HG03097 (cell line): ENCODE results near the gene CLIC4.
"Not testable (repeated sequence)": the region's sequence is repeated elsewhere in the genome, so short reads cannot be mapped to it uniquely, and the experiment has no call there.

Experiments
- ATAC-seq: cut with Tn5 transposase; IDR thresholded peaks from one replicate; pipeline ENCODE4 v1.9.1; 2021; ENCODE audit not compliant: unreplicated experiment, low FRiP score

CLIC4 gene

DNA sequence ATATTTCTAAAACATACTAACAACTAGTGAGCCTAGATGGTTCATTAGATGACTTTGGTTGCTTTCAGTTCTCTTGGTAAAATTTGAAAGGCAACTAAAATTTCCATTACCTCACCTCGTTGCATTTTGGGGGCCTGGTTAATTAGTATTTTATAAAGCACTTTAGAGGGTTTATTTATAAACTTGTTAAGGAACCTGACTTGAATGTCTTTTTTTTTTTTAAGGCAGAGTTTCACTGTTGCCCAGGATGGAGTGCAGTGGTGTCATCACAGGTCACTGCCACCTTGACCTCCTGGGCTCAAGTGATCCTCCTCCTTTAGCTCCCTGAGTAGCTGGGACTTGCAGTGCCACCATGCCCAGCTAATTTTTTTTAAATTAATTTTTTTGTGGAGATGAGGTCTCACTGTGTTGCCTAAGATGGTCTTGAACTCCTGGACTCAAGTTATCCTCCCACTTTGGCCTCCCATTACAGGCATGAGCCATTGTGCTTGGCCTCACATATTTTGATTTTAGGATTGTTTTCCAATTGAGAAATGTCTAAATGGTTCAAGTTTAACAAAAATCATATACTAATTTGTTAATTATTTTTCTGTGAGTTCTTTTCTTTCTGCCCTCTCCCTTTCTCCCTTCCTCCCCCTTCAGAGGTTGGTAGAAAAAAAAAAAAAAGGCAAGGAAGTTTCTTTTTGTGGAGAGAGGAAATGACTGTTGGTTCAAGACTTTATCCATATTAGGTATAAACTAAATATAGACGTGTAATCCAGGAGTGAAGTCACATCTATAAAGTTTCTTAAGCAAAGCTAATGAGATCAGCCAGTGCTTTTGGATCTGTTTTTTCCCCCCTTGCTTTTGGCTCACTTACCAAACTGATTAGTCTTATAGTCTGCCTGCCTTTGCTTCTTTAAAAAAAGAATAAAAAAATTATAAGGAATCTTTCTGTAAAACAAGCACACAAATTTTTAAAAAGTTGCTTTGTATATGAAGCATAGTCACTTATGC is 24.7 kb downstream of the CLIC4 start:
- ATAC-seq, result no peak

DNA sequence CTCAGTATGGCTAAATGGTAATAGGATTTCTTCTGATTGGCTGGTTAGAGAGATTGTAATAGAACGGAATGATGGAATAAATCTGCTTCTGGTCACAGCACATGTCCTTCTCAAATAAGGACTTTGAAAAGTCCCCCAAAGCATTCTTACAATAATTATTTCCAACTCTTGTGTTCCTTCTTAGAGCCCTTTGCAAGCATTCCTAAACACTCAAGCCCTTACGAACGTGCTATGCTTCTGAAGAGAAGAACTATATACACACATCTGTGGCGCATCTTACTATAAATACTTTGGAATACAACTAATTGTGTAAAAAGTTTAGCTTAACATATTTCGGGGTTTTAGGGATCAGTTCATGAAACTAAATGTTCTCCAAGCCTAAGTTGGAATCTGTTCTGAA is 25.6 kb downstream of the CLIC4 start:
- no peak for ATAC-seq

DNA sequence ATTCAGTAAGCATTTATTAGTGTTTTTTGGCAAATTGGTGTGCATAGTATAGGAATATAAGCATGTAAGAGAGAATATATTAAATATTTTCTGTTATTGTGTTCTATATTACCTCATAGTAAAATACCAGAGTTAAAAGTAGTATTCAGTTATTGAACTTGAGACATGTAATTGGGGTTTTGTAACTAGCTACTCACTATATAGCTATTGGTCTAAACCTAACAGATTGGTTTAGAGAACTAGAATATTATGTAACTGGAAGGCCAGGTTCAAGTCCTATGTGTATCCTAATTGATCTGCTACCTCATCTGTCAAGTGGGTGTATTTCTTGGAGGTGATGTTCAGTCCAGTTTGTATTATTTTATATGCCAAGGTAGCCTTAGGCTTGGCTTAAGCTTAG is 26.3 kb downstream of the CLIC4 start:
- ATAC-seq, result no peak

DNA sequence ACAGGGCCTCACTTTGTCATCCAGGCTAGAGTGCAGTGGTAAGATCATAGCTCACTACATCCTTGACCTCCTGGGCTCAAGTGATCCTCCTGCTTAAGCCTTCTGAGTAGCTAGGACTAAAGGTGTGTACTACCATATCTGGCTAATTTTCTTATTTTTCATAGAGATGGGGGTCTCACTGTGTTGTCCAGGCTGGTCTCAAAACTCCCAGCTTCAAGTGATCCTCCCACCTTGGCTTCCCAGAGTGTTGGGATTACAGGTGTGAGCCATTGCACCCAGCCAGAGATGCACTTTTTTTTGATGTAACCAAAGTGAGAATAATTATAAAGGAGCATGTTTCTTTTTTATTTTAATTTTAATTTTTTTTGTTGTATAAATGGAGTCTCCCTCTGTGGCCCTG is 28.4 kb downstream of the CLIC4 start:
- no peak for ATAC-seq

DNA sequence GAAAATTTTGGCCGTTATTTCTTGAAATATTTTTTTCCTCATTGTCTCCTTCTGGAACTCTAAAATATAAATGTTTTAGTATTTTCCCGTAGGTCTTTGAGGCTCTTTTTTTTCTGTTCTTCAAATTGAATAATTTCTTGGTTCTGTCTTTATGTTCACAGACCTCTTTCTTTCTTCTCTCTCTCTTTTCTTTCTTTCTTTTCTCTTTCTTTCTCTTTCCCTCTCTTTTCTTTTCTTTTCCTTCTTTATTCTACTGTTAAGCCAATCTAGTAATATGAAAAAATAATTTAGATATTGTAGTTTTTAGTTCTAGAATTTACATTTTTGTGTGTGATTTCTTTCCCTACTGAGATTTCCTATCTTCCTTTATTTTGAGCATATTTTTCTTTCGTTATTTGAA is 30.1 kb downstream of the CLIC4 start:
- no peak for ATAC-seq

DNA sequence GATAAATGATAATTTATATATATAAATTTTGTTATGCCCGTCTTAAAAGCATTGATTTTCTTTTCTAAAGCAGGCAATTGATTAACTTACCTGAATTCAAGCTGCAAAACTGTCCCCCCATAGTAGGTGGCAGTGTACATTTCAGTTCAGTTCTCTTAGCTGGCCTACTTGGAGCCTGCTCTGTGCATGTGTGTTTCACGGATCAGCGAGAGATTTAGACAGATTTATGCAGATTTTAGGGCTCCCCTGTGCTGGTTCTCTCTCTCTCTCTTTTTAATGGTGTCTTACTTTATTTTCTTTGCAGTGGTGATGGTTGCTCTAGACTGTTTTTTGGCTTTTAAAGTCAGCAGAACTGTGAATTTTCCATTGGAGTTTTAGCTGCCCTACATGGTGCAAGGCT is 30.7 kb downstream of the CLIC4 start:
- no peak for ATAC-seq

DNA sequence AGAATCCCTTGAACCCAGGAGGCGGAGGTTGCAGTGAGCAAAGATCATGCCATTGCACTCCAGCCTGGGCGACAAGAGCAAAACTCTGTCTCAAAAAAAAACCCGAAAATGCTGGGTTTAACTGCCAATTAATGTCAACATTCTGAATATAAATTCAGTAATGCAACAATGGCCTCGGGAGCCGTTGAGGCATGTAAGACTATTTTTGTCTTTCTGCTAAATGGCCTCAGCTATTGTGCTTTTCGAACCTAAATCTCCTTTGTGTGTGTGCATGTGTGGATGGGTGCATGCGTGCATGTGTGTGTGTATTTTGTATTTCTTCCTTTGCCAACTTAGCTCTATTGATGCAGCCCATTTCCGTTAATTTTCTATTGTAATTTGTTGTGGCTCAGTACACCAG is 31.6 kb downstream of the CLIC4 start:
- ATAC-seq, result no peak

DNA sequence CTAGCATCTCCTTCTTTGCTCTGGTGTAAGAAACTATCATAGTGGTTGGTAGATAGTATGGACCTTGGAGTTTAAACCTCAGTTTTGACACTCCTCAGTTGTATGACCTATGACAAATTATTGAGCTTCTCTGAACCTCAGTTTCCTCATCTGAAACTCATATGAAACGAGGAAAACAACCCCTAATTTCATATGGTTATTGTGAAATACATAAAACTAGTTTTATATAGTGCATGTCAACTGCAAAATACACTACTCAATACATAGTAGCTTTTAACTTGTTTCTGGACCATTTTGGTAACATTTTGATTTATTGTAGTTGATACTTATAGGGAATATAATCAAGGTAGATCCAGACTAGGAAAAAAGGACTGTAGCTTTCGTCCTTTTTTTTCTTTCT is 32.9 kb downstream of the CLIC4 start:
- ATAC-seq, result no peak

DNA sequence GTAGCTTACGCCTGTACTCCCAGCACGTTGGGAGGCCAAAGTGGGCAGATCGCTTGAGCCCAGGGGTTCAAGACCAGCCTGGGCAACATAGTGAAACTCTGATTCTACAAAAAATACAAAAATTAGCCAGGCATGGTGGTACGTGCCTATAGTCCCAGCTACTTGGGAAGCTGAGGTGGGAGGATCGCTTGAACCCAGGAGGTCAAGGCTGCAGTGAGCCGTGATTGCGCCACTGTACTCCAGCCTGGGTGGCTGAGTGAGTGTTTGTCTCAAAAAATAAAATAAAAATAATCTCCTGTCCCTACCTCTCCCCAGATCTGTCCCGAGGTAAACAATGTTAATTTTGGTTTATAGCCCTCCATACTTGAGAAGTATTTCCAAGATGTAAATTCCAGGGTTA is 34.0 kb downstream of the CLIC4 start:
- ATAC-seq, result not testable (repeated sequence)

DNA sequence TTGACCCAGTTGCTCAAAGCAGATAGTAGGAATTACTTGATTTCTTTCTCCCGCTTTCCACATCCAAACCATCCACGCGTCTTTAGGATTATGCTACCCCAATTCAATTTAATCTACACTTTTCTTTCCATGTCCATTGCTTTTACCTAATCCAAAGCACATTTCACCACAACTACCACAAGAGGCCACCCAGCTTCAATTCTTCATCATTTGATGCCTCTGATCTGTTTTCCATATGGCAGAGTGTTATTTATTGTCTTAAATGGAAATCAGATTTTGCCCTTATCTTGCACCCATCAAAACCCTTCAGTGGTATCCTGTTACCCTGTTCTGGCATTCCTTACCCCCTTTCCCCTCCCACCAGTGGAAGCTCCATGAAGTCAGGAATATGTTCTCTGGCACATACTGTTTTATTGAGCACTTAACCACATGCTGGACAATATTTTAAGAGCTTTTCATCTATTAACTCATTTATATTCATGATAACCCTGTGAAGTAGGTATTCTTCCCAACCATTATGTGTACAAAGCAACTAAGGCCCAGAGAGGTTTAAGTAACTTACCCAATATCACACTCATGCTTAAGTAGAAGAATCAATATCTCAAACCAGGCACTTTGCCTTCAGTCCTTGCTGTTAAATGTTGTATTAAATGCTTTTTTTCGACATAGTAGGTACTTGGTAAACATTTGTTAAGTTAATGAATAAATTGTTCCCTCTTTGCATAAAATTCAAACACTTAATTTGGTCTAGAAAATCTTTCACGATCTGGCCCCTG is 34.6 kb downstream of the CLIC4 start:
- ATAC-seq, result no peak

DNA sequence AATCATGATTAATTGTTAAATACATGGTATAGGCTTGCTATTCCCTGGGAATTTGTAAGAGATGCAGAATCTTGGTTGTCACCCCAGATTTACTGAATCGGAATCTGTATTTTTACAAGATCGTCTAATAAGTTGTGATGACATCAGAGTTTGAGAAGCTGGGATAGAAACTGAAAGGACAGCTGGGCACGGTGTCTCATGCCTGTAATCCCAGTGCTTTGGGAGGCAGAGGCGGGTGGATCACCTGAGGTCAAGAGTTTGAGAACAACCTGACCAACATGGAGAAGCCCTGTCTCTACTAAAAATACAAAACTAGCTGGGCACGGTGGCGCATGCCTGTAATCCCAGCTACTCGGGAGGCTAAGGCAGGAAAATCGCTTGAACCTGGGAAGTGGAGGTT is 35.4 kb downstream of the CLIC4 start:
- not testable (repeated sequence) for ATAC-seq

DNA sequence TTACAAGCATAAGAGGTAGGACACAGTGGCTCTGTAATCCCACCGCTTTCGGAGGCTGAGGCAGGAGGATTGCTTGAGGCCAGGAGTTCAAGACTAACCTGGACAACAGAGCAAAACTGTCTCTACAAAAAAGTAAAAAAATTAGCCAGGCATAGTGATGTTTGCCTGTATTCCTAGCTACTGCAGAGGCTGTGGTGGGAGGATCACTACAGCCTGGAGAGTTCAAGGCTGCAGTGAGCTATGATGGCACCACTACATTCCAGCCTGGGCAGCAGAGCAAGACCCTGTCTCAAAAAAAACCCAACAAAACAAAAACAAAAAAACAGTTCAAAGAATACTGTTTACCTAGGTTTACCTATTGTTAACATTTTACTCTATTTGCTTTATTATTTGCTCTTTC is 37.4 kb downstream of the CLIC4 start:
- no peak for ATAC-seq

DNA sequence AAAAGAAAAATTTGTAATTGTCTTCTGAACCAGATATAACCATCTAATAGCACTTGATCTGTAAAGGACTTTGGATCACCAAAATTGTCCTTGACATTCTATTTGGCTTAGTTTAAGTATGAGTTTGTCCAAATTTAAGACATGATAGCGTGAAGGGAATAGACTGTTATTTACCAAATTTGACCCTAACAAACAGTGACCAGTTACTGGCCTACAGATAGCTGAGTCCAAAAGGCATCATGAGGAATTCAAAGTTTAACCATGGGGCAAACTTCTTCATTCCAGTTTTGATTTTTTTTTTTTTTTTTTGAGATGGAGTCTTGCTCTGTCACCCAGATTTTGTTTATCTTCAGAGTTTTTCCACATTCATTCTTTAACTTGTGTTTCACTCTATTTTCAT is 38.5 kb downstream of the CLIC4 start:
- ATAC-seq, result no peak

DNA sequence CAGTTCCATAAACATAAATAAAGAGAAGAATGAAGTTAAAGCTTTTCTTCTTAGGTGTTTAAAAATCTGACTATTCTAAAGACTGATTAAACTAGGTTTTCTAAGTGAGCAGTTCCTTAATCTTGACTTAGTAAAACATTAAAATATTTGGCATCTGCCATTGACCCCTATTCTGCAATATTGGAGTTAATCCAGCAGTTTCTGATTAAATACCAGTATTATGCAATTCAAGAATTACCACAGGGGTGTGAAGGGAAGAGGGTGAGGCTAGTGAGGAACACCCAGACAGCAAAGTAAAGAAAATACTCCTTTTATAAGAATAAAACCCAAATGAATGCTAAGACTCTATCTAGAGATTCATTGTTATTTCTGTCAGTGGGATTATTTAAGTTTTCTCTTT is 40.9 kb downstream of the CLIC4 start:
- no peak for ATAC-seq

DNA sequence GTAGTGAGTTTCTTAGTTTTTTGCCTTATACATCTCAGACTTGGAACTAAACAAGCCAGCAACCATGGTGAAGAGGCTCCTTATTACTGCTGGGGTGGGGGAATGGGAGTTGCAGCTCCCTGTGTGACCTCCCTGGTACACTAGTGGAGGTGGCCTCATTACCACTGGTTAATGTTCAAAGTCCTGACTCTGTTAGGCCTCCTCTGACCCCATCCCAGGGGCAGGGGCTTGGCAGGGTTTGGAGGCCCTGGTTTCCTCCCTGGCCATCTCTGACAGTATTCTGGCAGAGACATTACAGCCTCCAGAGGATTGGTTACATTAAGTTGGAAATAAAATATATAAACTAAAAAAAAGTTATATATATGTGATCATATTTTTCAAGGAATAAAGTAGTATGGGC is 45.2 kb downstream of the CLIC4 start:
- ATAC-seq, result no peak

DNA sequence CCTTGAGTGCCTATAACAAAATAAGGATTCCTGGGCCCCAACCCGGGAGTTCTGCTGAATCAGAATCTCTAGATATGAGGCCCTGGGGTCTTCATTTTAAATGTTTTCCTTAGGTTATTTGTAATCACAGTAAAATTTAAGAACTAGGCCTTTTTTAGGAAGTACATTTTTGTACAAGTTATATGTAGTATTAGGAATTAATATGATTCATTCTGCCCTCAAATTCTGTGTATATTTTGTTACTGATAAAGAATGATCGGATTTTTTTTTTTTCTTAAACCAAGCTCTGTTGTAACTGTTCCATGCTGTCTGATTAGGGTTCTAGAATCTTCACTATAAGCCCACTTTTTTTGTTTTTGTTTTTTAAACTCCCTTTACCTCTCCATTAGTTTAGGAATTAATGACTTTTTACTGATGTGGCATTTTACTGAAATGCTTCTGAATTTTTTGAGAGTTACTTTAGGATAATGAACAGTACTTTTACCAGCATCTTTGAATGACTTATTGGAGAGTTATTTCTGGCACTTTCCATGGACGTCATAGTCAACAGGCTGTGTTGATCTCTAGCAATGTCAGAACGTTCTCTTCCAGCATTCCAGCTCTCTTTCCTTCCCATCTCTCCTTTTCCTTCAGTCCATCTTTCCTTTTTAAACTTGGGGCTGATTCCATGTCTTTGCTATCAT is 48.3 kb downstream of the CLIC4 start:
- ATAC-seq, result no peak

DNA sequence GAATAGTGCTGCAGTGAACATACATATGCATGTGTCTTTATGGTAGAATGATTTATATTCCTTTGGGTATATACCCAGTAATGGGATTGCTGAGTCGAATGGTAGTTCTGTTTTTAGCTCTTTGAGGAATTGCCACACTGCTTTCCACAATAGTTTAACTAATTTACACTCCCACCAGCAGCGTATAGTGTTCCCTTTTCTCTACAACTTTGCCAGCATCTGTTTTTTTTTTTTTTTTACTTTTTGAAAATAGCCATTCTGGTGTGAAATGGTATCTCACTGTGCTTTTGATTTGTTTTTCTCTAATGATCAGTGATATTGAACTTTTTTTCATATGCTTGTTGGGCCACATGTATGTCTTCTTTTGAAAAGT is 48.9 kb downstream of the CLIC4 start:
- not testable (repeated sequence) for ATAC-seq

DNA sequence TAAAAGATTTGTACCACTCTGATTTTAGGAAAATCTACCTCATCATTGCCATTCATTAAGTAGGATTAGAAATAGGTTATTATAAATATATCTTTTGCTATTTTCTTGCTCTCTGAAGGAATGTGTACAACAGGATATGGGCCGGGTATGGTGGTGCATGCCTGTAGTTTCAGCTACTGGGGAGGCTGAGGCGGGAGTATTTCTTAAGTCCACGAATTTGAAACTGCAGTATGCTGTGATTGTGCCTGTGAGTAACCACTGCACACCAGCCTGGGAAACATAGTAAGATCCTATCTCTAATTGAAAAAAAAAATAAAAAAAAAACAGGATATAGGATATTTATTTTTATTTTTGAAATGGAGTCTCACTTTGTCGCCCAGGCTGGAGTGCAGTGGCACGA is 50.0 kb downstream of the CLIC4 start:
- no peak for ATAC-seq

DNA sequence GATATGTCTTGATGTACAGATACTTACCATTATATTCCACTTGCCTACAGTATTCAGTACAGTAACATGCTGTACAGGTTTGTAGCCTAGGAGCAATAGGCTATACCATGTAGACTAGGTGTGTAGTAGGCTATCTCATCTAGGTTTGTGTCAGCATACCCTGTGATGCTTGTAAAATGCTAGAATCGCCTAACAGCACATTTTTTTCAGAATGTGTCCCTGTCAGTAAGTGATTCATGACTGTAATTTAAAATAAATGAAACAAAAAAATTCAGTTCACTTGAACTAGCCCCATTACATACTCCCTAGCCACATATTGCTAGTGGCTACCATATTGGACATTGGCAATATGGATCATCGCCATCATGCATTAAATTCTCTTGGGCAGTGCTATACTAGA is 51.3 kb downstream of the CLIC4 start:
- ATAC-seq, result no peak

DNA sequence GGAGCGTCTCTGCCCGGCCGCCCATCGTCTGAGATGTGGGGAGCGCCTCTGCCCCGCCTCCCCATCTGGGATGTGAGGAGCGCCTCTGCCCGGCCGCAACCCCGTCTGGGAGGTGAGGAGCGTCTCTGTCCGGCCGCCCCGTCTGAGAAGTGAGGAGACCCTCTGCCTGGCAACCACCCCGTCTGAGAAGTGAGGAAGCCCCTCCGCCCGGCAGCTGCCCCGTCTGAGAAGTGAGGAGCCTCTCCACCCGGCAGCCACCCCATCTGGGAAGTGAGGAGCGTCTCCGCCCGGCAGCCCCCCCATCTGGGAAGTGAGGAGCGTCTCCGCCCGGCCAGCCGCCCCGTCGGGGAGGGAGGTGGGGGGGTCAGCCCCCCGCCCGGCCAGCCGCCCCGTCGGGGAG is 54.0 kb downstream of the CLIC4 start:
- not testable (repeated sequence) for ATAC-seq

DNA sequence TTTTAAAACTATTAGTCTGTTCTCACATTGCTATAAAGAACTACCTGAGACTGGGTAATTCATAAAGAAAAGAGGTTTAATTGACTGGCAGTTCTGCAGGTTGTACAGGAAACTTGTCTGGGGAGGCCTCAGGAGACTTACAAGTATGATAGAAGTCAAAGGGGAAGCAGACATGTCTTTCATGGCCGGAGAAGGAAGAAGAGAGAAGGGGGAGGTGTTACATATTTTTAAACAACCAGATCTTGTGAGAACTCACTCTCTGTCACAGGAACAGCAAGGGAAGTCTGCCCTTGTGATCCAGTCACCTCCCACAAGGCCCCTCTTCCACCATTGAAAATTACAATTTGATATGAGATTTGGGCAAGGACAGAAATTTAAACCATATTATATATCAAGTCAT is 55.9 kb downstream of the CLIC4 start:
- ATAC-seq, result no peak
